Stomach (tissue), 4 donors: ENCODE measurements around the gene CPLX1.

Experiments used
- CTCF ChIP-seq, 7 experiments: fragments of 450-650 bp in 4 of 7; fragments of 200-600 bp in 3 of 7; sonication (generic) in 3 of 7; IDR thresholded peaks; one replicate each; pipeline ENCODE4 v1.5.1; 2016 to 2019; ENCODE audit warnings: antibody characterized with exemption in 7 of 7, control low read depth in 2 of 7, mild to moderate bottlenecking in 1 of 7
- EP300 ChIP-seq: sonication (generic); formaldehyde crosslinking; IDR thresholded peaks from one replicate; pipeline ENCODE4 v1.6.1; 2017; ENCODE audit warnings: antibody characterized with exemption
- POLR2A ChIP-seq, 4 donors: fragments of 450-650 bp; IDR thresholded peaks; one replicate each; pipeline ENCODE4 v1.6.1; 2016; ENCODE audit warnings: antibody characterized with exemption in 4 of 4, control low read depth in 2 of 4, mild to moderate bottlenecking in 1 of 4, moderate library complexity in 1 of 4
- POLR2AphosphoS5 ChIP-seq, 3 donors: sonication (generic); formaldehyde crosslinking; IDR thresholded peaks; one replicate each; pipeline ENCODE4 v1.6.1; 2016; ENCODE audit warnings: antibody characterized with exemption in 3 of 3

- TF ChIP-seq POLR2A (IDR thresholded peaks at IDR 0.05): no peak
- TF ChIP-seq CTCF (IDR thresholded peaks at IDR 0.05): no peak
- TF ChIP-seq EP300: no peak
- TF ChIP-seq POLR2AphosphoS5 (IDR thresholded peaks at IDR 0.05): no peak
These were observed 34.6 kb upstream of the CPLX1 start for GRCh38 chr4:860561-860960.
